ENCODE measurements around the gene HES1. TPM values are rescaled to one million over a fixed set of nuclear protein-coding genes. Genes with fewer than 3 reads are reported as not detected.

Gene HES1
- total RNA-seq, 1 donor from 2014 or later: 23.0 TPM

DNA sequence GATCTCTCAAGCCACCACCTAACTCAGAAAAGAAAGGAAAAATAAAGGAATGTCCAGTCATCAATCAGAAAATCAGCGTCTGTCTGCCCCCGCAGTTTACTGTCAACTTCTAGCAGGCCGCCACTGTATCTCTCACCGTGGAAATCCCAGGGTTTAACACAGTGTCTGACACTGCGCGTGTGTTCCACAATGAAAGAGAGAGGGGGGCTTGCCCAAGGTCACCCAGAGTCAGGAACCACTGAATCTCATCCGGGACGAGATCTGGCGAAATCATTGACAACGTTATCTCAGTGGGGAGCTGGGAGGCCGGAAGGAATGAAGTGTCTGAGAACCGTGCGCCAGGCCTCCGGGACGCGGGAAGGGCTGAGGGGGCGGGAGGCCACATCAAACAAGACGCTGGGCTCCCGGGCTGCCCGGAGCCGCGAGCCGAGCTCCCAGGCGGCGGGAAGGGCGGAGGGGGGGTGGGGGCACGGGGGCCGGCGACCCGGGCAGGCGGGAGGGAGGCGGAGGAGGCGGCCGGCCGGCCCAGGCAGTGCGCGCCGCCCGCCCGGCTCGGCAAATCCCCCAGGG lies 2.2 kb upstream of the HES1 start:
- Histone ChIP-seq H3K27me3 (ENCODE audit: control insufficient read depth in 3 of 3, insufficient read depth in 3 of 3, low read length in 3 of 3) (no peaks in the 10 kb centered on the region), H3K4me1 (ENCODE audit: control insufficient read depth in 3 of 3, insufficient read depth in 3 of 3, low read length in 3 of 3) (peaks cover 26 to 49% (median 31%) of the 10 kb centered on the region in 3 donors)

DNA sequence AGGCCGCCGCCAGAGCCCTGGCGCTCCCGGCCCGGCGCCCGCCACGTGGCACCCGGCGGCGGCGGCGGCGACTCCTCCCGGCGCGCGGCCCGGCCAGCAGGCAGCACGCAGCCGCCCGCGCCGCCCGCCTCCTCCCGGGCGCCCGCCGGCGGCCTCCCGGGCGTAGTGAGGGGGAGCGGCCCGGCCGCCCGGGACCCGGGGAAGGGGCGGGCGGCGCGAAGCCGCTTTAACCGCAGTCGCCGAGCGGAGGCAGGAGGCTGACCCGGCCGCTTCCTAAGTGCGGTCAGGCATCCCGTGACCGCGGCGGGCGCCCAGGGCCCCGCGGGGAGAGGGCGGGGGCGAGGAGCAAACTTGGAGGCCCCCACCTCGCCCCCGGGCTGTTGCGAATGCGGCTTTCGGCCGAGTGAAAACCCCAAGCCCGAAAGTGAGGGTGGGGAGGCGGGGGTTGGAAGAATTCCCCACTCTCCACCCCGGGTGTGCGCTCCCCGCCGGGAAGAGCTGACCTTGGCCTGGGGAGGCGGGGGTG lies 1.7 kb upstream of the HES1 start:
- Histone ChIP-seq H3K9me3 (ENCODE audit: control insufficient read depth in 3 of 3, low read length in 3 of 3) (no peaks in the 10 kb centered on the region), H3K27me3 (ENCODE audit: control insufficient read depth in 3 of 3, insufficient read depth in 3 of 3, low read length in 3 of 3) (no peaks in the 10 kb centered on the region), H3K27ac (ENCODE audit: low read depth, low read length) (peak overlapping the region; percentile 99), H3K9ac (ENCODE audit: low read depth in 1 of 3, low read length in 3 of 3) (peak overlapping the region; percentile 90 to 97 (median 95)), H3K4me3 (ENCODE audit: low read length in 3 of 3) (peak overlapping the region; percentile 14 to 73 (median 72)), H3K4me1 (ENCODE audit: control insufficient read depth in 3 of 3, insufficient read depth in 3 of 3, low read length in 3 of 3) (peaks cover 31 to 55% (median 37%) of the 10 kb centered on the region in 3 donors), H3K36me3 (ENCODE audit: control insufficient read depth in 3 of 3, insufficient read depth in 3 of 3, low read length in 3 of 3) (peaks cover 0 to 14% (median 4%) of the 10 kb centered on the region in 3 donors)

More for the DNA sequence above, 2.2 kb upstream of the HES1 start:
- Histone ChIP-seq H3K4me3 (ENCODE audit: low read length in 3 of 3) (peak overlapping the region; percentile 62 to 75 (median 63)), H3K9ac (ENCODE audit: low read depth in 1 of 3, low read length in 3 of 3) (peak overlapping the region; percentile 69 to 84 (median 74)), H3K27ac (ENCODE audit: low read depth, low read length) (peak overlapping the region; percentile 70), H3K36me3 (ENCODE audit: control insufficient read depth in 3 of 3, insufficient read depth in 3 of 3, low read length in 3 of 3) (peaks cover 0 to 14% (median 2%) of the 10 kb centered on the region in 3 donors), H3K9me3 (ENCODE audit: control insufficient read depth in 3 of 3, low read length in 3 of 3) (no peaks in the 10 kb centered on the region)

- Histone ChIP-seq H3K4me3 (ENCODE audit: low read length in 3 of 3) (peak overlapping the region; percentile 73 to 81 (median 80)), H3K9ac (ENCODE audit: low read depth in 1 of 3, low read length in 3 of 3) (peak overlapping the region; percentile 90 to 97 (median 95)), H3K4me1 (ENCODE audit: control insufficient read depth in 3 of 3, insufficient read depth in 3 of 3, low read length in 3 of 3) (peaks cover 29 to 56% (median 42%) of the 10 kb centered on the region in 3 donors), H3K27me3 (ENCODE audit: control insufficient read depth in 3 of 3, insufficient read depth in 3 of 3, low read length in 3 of 3) (no peaks in the 10 kb centered on the region), H3K27ac (ENCODE audit: low read depth, low read length) (peak overlapping the region; percentile 99), H3K9me3 (ENCODE audit: control insufficient read depth in 3 of 3, low read length in 3 of 3) (no peaks in the 10 kb centered on the region), H3K36me3 (ENCODE audit: control insufficient read depth in 3 of 3, insufficient read depth in 3 of 3, low read length in 3 of 3) (peaks cover 0 to 14% (median 4%) of the 10 kb centered on the region in 3 donors)
These were observed 1.0 kb upstream of the HES1 start for GRCh38 chr3:194134757-194135515.

DNA sequence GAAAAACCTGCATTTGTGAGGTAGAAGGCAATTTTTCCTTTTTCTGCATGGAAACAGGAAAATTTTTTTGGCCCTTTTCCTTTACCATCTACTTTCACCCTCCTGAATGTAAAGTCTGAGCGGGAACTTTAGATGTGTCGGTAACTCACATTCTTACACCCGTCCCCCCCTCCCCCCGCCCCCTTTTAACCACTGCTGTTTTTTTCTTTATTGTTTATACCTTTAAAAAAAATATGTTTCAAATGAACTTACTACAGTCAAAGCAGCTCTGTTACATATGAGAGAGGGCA lies 487 bp upstream of the HES1 start:
- H3K27me3 ChIP-seq (ENCODE audit: control insufficient read depth in 3 of 3, insufficient read depth in 3 of 3, low read length in 3 of 3): no peaks in the 10 kb centered on the region
- H3K36me3 ChIP-seq (ENCODE audit: control insufficient read depth in 3 of 3, insufficient read depth in 3 of 3, low read length in 3 of 3): peaks cover 0 to 14% (median 4%) of the 10 kb centered on the region in 3 donors
- H3K9ac ChIP-seq (ENCODE audit: low read depth in 1 of 3, low read length in 3 of 3): peak overlapping the region; percentile 90 to 97 (median 95)
- H3K27ac ChIP-seq (ENCODE audit: low read depth, low read length): peak overlapping the region; percentile 99
- no peaks in the 10 kb centered on the region for H3K9me3 ChIP-seq (ENCODE audit: control insufficient read depth in 3 of 3, low read length in 3 of 3)
- peaks cover 31 to 57% (median 44%) of the 10 kb centered on the region in 3 donors for H3K4me1 ChIP-seq (ENCODE audit: control insufficient read depth in 3 of 3, insufficient read depth in 3 of 3, low read length in 3 of 3)
- H3K4me3 ChIP-seq (ENCODE audit: low read length in 3 of 3): peak overlapping the region; percentile 73 to 81 (median 80)

DNA sequence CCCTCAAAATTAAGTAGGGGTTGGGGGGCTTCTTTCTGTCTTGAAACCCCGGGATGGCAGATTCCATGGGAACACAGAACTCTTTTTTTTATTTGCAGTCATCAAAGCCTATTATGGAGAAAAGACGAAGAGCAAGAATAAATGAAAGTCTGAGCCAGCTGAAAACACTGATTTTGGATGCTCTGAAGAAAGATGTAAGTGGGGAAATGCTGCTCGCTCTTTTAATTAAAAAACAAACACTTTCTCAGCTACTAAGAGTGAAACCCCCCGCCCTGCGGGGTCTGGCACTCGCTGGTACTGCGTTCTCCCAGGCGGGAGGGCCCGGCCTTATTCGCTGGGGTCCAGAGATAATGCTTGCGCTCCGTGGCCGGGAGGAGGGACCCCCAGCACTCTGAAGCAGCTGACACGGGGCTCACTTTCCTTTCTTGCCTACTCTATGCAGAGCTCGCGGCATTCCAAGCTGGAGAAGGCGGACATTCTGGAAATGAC lies 615 bp downstream of the HES1 start:
- H3K9me3 ChIP-seq (ENCODE audit: control insufficient read depth in 3 of 3, low read length in 3 of 3): no peaks in the 10 kb centered on the region
- peak overlapping the region; percentile 99 for H3K27ac ChIP-seq (ENCODE audit: low read depth, low read length)
- peaks cover 0 to 14% (median 4%) of the 10 kb centered on the region in 3 donors for H3K36me3 ChIP-seq (ENCODE audit: control insufficient read depth in 3 of 3, insufficient read depth in 3 of 3, low read length in 3 of 3)
- H3K9ac ChIP-seq (ENCODE audit: low read depth in 1 of 3, low read length in 3 of 3): peak overlapping the region; percentile 94 to 100 (median 96)
- H3K27me3 ChIP-seq (ENCODE audit: control insufficient read depth in 3 of 3, insufficient read depth in 3 of 3, low read length in 3 of 3): no peaks in the 10 kb centered on the region
- peaks cover 26 to 50% (median 43%) of the 10 kb centered on the region in 3 donors for H3K4me1 ChIP-seq (ENCODE audit: control insufficient read depth in 3 of 3, insufficient read depth in 3 of 3, low read length in 3 of 3)
- H3K4me3 ChIP-seq (ENCODE audit: low read length in 3 of 3): peak overlapping the region; percentile 94 to 98 (median 96)

- Histone ChIP-seq H3K27me3 (ENCODE audit: control insufficient read depth in 3 of 3, insufficient read depth in 3 of 3, low read length in 3 of 3) (no peaks in the 10 kb centered on the region), H3K9me3 (ENCODE audit: control insufficient read depth in 3 of 3, low read length in 3 of 3) (no peaks in the 10 kb centered on the region), H3K36me3 (ENCODE audit: control insufficient read depth in 3 of 3, insufficient read depth in 3 of 3, low read length in 3 of 3) (peaks cover 0 to 14% (median 4%) of the 10 kb centered on the region in 3 donors), H3K27ac (ENCODE audit: low read depth, low read length) (peak overlapping the region; percentile 99), H3K9ac (ENCODE audit: low read depth in 1 of 3, low read length in 3 of 3) (peak overlapping the region; percentile 94 to 100 (median 96)), H3K4me1 (ENCODE audit: control insufficient read depth in 3 of 3, insufficient read depth in 3 of 3, low read length in 3 of 3) (peaks cover 30 to 55% (median 46%) of the 10 kb centered on the region in 3 donors), H3K4me3 (ENCODE audit: low read length in 3 of 3) (peak overlapping the region; percentile 94 to 98 (median 96))
These were observed 1.1 kb downstream of the HES1 start for GRCh38 chr3:194137008-194137505.

GRCh38 chr3:194137506-194138474 lies 1.8 kb downstream of the HES1 start:
- peak overlapping the region; percentile 94 to 100 (median 96) for H3K9ac ChIP-seq (ENCODE audit: low read depth in 1 of 3, low read length in 3 of 3)
- H3K4me3 ChIP-seq (ENCODE audit: low read length in 3 of 3): peak overlapping the region; percentile 94 to 98 (median 96)
- H3K27me3 ChIP-seq (ENCODE audit: control insufficient read depth in 3 of 3, insufficient read depth in 3 of 3, low read length in 3 of 3): no peaks in the 10 kb centered on the region
- peaks cover 0 to 14% (median 4%) of the 10 kb centered on the region in 3 donors for H3K36me3 ChIP-seq (ENCODE audit: control insufficient read depth in 3 of 3, insufficient read depth in 3 of 3, low read length in 3 of 3)
- no peaks in the 10 kb centered on the region for H3K9me3 ChIP-seq (ENCODE audit: control insufficient read depth in 3 of 3, low read length in 3 of 3)
- H3K4me1 ChIP-seq (ENCODE audit: control insufficient read depth in 3 of 3, insufficient read depth in 3 of 3, low read length in 3 of 3): peaks cover 38 to 60% (median 54%) of the 10 kb centered on the region in 3 donors
- H3K27ac ChIP-seq (ENCODE audit: low read depth, low read length): peak overlapping the region; percentile 99

GRCh38 chr3:194138732-194139070 lies 2.8 kb downstream of the HES1 start:
- Histone ChIP-seq H3K4me1 (ENCODE audit: control insufficient read depth in 3 of 3, insufficient read depth in 3 of 3, low read length in 3 of 3) (peaks cover 36 to 58% (median 55%) of the 10 kb centered on the region in 3 donors), H3K27ac (ENCODE audit: low read depth, low read length) (peak overlapping the region; percentile 99), H3K9ac (ENCODE audit: low read depth in 1 of 3, low read length in 3 of 3) (peak overlapping the region; percentile 74 to 96 (median 94))

More at GRCh38 chr3:194138732-194139070, 2.8 kb downstream of the HES1 start:
- Histone ChIP-seq H3K9me3 (ENCODE audit: control insufficient read depth in 3 of 3, low read length in 3 of 3) (no peaks in the 10 kb centered on the region), H3K36me3 (ENCODE audit: control insufficient read depth in 3 of 3, insufficient read depth in 3 of 3, low read length in 3 of 3) (peaks cover 0 to 14% (median 4%) of the 10 kb centered on the region in 3 donors), H3K4me3 (ENCODE audit: low read length in 3 of 3) (peak overlapping the region; percentile 35 to 96 (median 55)), H3K27me3 (ENCODE audit: control insufficient read depth in 3 of 3, insufficient read depth in 3 of 3, low read length in 3 of 3) (no peaks in the 10 kb centered on the region)
